Activated CD8-positive, alpha-beta memory T cell treated with anti-CD3 and anti-CD28 coated beads for 36 hours (primary cell): ENCODE data around the gene CDK18. TPM values are rescaled to one million over a fixed set of nuclear protein-coding genes. Genes with fewer than 3 reads are reported as not detected.

Experiments
- CTCF ChIA-PET: fragments of 350-600 bp; sonication (Branson Sonifier 250); formaldehyde crosslinking; loops from one replicate; lab custom pipeline; 2021; ENCODE audit warnings: antibody characterized with exemption; lab: Charles Lee
- POLR2A ChIA-PET: fragments of 350-600 bp; sonication (Branson Sonifier 250); formaldehyde crosslinking; loops from one replicate; lab custom pipeline; 2021; ENCODE audit warnings: antibody characterized with exemption; lab: Charles Lee
- total RNA-seq, 2 experiments: library from RNA; stranded (reverse); gene quantifications; one replicate each; pipeline ENCODE4 v1.2.3, GENCODE V29; 2021

Gene CDK18
- 1 to 10 TPM; 2.3 to 2.5 TPM for total RNA-seq

DNA sequence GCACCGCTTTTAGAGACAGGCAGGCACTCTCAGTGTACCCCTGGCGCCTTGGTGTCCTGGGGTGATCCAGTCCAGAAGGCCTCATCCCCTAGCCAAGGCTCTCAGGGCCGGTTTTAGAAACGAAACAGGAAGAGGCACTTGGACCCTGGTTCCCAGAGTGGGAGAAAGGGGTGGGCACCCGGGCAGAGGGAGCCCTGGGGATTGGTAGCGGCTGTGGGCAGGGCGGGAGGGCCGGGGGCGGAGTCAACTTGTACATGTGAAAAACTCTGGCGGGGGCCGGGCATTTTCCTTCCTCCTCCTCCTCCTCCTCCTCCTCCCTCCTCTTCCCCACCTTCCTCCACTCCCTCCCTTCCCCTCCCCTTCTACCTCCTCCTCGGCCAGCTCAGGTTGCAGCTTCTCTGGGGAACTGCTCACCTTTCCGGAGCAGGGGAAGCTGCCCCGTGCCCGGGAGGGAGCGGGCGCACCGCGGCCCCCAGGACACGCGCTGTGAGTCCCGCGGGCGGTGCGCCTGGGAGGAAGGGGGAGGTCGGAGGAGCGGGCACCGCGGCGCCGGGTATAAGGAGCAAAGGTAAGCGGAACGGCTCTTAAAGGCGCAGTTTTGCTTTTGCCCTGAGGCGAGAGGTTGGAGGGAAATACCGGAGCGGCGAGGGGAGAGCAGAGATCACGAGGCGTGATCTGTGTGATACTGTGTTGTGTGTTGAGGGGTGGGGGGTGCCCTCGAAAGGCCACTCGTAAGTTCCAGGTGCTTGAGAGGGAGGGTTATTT is at the start of gene CDK18:
TSS of gene CDK18 (plus strand) at position 359 of the 765 bp plus-strand sequence. CDS start 18,499 bp downstream, outside the sequence.
- ChIA-PET CTCF (interaction anchor here (0.5 to 1.2 kb wide), 4 partner anchors 16 to 1157 kb away, joined by 3 to 4 read pairs (median 4); no protein-coding TSS in a partner anchor), POLR2A (no interaction called here)

DNA sequence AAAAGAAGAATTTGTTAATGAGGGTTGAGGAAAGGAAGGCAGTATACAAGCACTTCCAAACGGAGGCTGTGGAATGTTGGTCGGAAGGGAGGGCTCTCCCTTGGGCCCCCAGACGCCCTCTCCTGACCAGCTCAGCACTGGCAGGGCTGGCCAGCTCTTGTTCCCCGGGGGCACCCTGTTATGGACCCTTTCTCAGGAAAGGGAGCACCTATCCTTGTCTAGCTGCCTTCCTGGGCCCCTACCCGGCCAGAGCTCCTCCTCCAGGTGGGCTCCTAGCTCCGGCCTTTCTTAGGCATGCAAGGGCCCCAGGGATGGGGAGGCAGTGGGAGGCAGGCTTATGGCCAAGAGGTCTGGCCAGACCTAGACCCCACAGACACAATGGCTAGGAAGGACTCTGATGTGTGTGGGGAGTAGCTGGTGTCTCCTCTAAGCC is 49.5 kb upstream of the CDK18 start:
- ChIA-PET CTCF (interaction anchor here (0.5 to 4.8 kb wide), 6 partner anchors 12 to 32 kb away, joined by 3 to 32 read pairs (median 3); no protein-coding TSS in a partner anchor), POLR2A (no interaction called here)

DNA sequence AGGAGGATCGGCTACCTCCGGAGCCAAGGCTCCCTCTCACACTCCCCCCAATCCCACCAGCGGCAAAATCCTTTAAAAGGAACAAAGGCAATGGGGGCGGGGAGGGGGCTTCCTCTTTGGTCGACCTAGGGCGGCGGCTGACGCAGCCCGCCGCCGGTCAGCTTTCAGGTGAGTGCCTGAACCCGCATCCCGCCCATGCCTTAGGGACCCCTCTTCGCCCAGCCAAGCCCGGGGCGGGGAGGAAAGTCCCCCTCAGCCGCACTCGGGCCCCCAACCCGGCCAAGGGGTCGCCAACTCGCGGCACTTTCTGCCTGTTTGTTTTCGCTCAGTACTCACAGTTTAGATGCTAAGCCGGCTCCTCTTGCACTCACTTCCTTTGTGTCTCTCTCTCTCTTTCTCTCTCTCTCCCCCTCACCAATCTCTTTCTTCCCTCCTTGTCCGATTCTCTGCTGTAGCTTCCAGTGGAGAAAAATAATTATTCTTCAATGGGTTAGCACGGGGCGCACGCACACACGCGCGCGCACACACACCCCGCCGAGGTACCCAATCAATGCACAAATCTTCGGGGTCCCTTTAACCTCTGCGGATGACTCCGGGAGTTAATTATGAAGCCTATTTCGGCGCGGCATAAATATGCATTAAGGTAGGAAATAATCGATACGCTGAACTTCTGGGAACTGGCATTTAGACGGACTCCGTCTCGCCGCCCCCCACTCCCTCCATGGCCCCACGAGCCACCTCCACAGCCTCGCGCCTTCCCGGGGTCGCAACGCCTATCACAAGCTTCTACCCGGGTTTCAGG is 48.7 kb upstream of the CDK18 start, which contains the start of gene BLACAT1:
TSS of gene BLACAT1 (minus strand) at position 465 of the 802 bp plus-strand sequence.
- POLR2A ChIA-PET = interaction anchor here (0.8 kb wide), 1 partner anchor 14 kb away, joined by 3 read pairs; no protein-coding TSS in a partner anchor

DNA sequence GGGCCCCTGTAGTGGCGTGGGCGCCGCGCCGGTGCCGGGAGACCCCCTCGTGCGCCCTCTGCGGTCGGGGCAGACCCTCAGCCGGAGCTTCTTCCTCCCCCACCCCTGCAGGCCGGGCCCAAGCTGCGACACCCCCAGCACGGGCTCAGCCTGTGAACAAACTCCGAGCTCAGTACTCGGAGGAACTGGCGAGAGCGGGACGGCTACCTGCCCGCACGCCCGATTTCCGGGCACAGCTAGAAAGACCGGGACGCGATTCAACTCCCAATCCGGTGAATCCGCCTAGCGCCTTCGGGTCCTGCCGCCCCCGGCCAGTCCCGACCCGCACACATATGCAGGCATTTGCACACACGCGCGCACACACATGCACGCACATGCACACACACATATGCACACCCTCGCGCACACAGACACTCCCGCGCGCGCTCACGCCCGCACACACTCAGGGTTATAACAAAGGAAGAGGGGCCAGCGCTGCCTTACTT is 48.0 kb upstream of the CDK18 start:
- ChIA-PET POLR2A (interaction anchor here (0.8 kb wide), 1 partner anchor 15 kb away, joined by 3 read pairs; no protein-coding TSS in a partner anchor), CTCF (interaction anchor here (1.1 to 4.8 kb wide), 4 partner anchors 26 to 102 kb away, joined by 3 to 32 read pairs (median 7); no protein-coding TSS in a partner anchor)

More for the DNA sequence above, 48.7 kb upstream of the CDK18 start, which contains the start of gene BLACAT1:
- CTCF ChIA-PET = interaction anchor here (0.5 to 4.8 kb wide), 8 partner anchors 13 to 102 kb away, joined by 3 to 32 read pairs (median 3); no protein-coding TSS in a partner anchor

DNA sequence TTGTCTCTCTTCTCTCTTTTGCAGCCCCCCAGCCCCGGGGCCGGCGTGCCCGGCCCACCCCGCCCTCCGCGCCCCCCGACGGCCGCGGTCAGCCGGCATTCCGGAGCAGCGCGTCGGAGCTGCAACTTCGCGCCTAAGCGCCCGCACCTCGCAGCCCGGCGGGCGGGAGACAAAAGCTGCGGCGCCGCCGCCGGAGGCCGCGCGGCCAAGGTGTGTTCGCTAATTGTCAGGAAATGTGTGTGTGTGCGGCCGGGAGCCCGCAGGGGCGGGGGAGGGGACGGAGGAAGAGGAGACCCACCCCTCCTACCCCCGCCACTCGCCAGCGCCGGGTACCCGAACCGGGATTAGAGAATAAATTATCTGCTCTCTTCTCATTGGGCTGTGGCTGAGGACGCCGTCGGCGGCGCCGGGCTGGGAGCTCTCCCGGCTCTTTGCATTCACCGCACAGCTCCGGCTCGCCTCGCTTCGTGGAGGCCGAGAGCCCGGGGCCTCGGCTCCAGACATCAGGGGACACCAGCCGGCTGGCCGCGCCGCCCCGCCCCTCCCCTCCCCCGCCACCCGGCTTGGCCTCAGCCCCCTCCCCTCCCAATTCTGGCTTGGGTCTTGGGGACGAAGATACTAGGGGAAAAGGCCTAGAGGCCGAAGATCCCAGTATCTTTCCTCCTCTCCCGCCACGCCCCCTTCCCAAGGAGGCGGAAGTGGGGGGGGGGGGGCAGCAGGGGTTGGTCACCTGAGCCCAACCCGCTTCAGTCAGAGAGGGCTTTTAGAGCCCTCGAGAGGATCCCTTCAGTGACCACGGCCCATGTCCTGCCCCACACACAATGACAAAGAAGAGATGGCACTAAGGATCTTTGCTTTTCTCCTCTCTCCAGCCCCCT is 47.4 kb upstream of the CDK18 start:
- ChIA-PET CTCF (interaction anchor here (0.6 to 4.8 kb wide), 4 partner anchors 9 to 103 kb away, joined by 3 to 32 read pairs (median 7); no protein-coding TSS in a partner anchor), POLR2A (no interaction called here)

DNA sequence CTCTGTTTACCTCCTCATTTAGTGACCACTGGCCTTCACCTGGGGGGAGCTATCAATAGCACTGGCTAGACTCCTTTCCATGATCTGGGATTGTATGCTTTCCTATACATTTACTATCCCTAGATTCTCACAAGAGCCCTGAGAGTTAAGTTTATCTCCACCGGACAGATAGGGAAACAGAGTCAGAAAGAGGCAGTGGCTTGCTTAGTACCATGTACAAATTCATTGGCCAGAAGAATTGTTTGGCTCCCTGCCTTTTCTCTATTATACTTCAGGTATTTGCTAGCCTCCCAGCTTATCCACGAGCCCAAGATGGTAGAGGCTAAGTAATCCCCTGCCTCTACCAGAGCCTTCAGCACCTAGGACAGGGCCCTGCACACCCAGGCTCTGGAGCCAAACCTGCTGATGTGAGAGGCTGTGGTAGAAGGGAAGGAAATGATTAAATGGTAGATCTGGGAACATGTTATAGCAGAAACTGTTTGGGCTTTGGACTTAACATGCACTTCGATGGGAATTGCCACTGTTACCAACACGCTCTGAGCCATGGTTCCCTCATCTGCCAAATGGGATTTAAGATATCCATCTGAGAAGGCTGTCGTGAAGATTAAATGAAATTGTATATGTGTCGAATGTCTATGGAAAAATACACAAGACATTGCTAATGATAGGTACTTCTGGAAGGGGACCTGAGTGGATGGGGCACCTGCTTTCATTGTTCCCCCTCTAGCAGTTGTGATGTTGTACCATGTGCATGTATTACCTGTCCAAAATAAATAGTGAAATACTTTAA is 45.5 kb upstream of the CDK18 start:
- POLR2A ChIA-PET = no interaction called here
- CTCF ChIA-PET = interaction anchor here (0.6 to 4.8 kb wide), 2 partner anchors 28 to 598 kb away, joined by 4 to 32 read pairs; no protein-coding TSS in a partner anchor

- POLR2A ChIA-PET = no interaction called here
- CTCF ChIA-PET = no interaction called here
Observed at GRCh38 chr1:205465392-205465791, 39.1 kb upstream of the CDK18 start.

- CTCF ChIA-PET = interaction anchor here (0.7 to 1.2 kb wide), 3 partner anchors 9 to 117 kb away, joined by 3 to 6 read pairs (median 5); no protein-coding TSS in a partner anchor
- POLR2A ChIA-PET = no interaction called here
Observed at GRCh38 chr1:205466595-205467220, 37.8 kb upstream of the CDK18 start.

- CTCF ChIA-PET = interaction anchor here (0.8 kb wide), 1 partner anchor 16 kb away, joined by 3 read pairs; no protein-coding TSS in a partner anchor
Observed at GRCh38 chr1:205470131-205470530, 34.3 kb upstream of the CDK18 start.

GRCh38 chr1:205472737-205473441 is 31.6 kb upstream of the CDK18 start:
- CTCF ChIA-PET = interaction anchor here (1.3 to 3.9 kb wide), 2 partner anchors 13 to 18 kb away, joined by 3 to 42 read pairs; no protein-coding TSS in a partner anchor
- POLR2A ChIA-PET = no interaction called here

More at GRCh38 chr1:205470131-205470530, 34.3 kb upstream of the CDK18 start:
- POLR2A ChIA-PET = no interaction called here

DNA sequence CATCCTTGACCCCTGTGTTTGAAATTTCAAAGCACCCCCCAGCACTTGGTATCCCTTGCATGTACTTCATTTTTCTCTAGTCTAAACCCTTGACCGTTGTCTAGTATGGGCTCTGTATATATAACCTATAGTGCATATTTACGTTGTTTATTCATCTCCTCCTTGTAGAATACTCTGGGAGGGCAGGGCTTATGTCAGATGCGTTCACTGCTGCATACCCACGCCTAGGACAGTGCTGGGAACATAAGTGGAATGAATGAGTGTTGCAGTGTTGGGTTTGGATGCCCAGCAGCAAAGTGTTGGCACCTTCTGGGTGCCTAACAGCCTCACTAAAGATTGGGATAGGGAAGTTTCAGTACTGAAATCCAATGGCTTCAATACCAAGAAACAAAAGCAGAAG is 31.0 kb upstream of the CDK18 start:
- POLR2A ChIA-PET = no interaction called here
- CTCF ChIA-PET = interaction anchor here (1.3 to 3.9 kb wide), 2 partner anchors 13 to 18 kb away, joined by 3 to 42 read pairs; no protein-coding TSS in a partner anchor

DNA sequence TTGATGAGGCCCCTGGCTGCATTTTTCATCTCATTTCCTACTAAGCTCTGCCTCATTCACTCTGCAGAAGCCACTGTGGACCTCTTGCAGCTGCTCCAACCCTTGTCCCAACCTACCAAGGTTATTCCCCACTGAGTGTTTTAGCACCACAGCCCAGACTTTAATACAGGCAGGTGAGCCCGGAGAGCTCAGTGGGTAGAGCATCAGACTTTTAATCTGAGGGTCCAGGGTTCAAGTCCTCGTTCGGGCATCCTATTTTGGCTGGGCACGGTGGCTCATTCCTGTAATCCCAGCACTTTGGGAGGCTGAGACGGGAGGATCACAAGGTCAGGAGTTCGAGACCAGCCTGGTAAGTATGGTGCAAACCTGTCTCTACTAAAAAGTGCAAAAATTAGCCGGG is 30.5 kb upstream of the CDK18 start:
- ChIA-PET POLR2A (no interaction called here), CTCF (interaction anchor here (1.3 to 3.9 kb wide), 2 partner anchors 12 to 19 kb away, joined by 3 to 42 read pairs; no protein-coding TSS in a partner anchor)

GRCh38 chr1:205474571-205474970 is 29.9 kb upstream of the CDK18 start:
- ChIA-PET CTCF (interaction anchor here (1.0 to 3.9 kb wide), 3 partner anchors 12 to 120 kb away, joined by 3 to 42 read pairs (median 7); no protein-coding TSS in a partner anchor), POLR2A (no interaction called here)

DNA sequence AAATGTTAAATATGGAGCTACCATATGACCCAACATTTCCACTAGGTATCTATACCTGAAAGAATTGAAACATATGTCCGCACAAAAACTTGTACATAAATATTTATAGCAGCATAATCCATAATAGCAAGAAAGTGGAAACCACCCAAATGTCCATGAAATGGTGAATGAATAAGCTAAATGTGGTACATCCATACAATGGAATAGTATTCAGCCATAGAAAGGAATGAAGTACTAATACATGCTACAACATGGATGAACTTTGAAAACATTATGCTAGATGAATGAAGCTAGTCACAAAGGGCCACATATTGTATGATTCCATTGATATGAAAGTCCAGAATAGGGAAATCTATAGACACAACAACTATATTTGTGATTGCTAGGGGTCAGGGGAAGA is 28.6 kb upstream of the CDK18 start:
- ChIA-PET POLR2A (no interaction called here), CTCF (interaction anchor here (2.0 to 3.9 kb wide), 2 partner anchors 10 to 48 kb away, joined by 7 to 42 read pairs; no protein-coding TSS in a partner anchor)

GRCh38 chr1:205476648-205477047 is 27.8 kb upstream of the CDK18 start:
- CTCF ChIA-PET = interaction anchor here (1.5 kb wide), 1 partner anchor 9 kb away, joined by 5 read pairs; no protein-coding TSS in a partner anchor
- POLR2A ChIA-PET = no interaction called here
